Hindlimb muscle (tissue), 1 donor: ENCODE results near the gene BICDL1. TPM values are rescaled to one million over a fixed set of nuclear protein-coding genes. Genes with fewer than 3 reads are reported as not detected.
A peak's percentile ranks its signal among the peaks of the same experiment; 100 is the strongest.

ENCODE experiments used
- DNase-seq: peaks from one replicate; pipeline ENCODE4 v3.0.0-alpha.2; 2013
- polyA plus RNA-seq: library from polyadenylated mRNA; unstranded; fragments of 120-200 nt; gene quantifications from one replicate; pipeline ENCODE4 v1.2.1, GENCODE V29; 2013; ENCODE audit not compliant: insufficient read length

BICDL1 gene
- polyA plus RNA-seq, 1 donor, result 3.6 TPM

GRCh38 chr12:120102189-120103043, 113.4 kb downstream of the BICDL1 start:
- DNase-seq, result no peak

GRCh38 chr12:120103044-120103338, 114.0 kb downstream of the BICDL1 start:
- no peak for DNase-seq

- DNase-seq, result no peak
Observed at GRCh38 chr12:120103371-120103770, 114.3 kb downstream of the BICDL1 start.

- DNase-seq, result no peak
Observed at GRCh38 chr12:120106151-120106550, 117.1 kb downstream of the BICDL1 start.

- no peak for DNase-seq
Observed at GRCh38 chr12:120109570-120110267, 120.7 kb downstream of the BICDL1 start.

GRCh38 chr12:120110550-120111501, 121.8 kb downstream of the BICDL1 start:
- DNase-seq, result no peak

- DNase-seq, result no peak
Observed at GRCh38 chr12:120115066-120115465, 126.0 kb downstream of the BICDL1 start.

- DNase-seq, result no peak
Observed at GRCh38 chr12:120115692-120116440, 126.8 kb downstream of the BICDL1 start.

- DNase-seq, result no peak
Observed at GRCh38 chr12:120116441-120116791, 127.4 kb downstream of the BICDL1 start, which contains the start of gene RAB35. TSS of gene RAB35 (minus strand) at chr12:120116753. CDS start at chr12:120116650, 103 bp downstream.

GRCh38 chr12:120116792-120117651, 128.0 kb downstream of the BICDL1 start:
- DNase-seq, result peak; percentile 96

- no peak for DNase-seq
Observed at GRCh38 chr12:120117961-120118320, 128.9 kb downstream of the BICDL1 start.

- no peak for DNase-seq
Observed at GRCh38 chr12:120118321-120119061, 129.5 kb downstream of the BICDL1 start.

- DNase-seq, result no peak
Observed at GRCh38 chr12:120119271-120119973, 130.4 kb downstream of the BICDL1 start.

GRCh38 chr12:120121343-120121742, 132.3 kb downstream of the BICDL1 start:
- DNase-seq, result no peak

- no peak for DNase-seq
Observed at GRCh38 chr12:120121766-120122293, 132.8 kb downstream of the BICDL1 start.

GRCh38 chr12:120125029-120125428, 136.0 kb downstream of the BICDL1 start:
- no peak for DNase-seq

- DNase-seq, result no peak
Observed at GRCh38 chr12:120125792-120126634, 137.0 kb downstream of the BICDL1 start.

- DNase-seq, result peak; percentile 23
Observed at GRCh38 chr12:120126635-120127005, 137.6 kb downstream of the BICDL1 start.

- DNase-seq, result no peak
Observed at GRCh38 chr12:120130011-120130410, 141.0 kb downstream of the BICDL1 start.
